HEK293T (cell line): ENCODE data around the gene UBL4A.

Experiments
- ARNT ChIP-seq: fragments of 450-650 bp; IDR thresholded peaks from 2 replicates; pipeline ENCODE4 v1.6.1; 2017; ENCODE audit warnings: mild to moderate bottlenecking
- BHLHE40 ChIP-seq: fragments of 450-650 bp; IDR thresholded peaks from 2 replicates; pipeline ENCODE4 v1.6.1; 2016; ENCODE audit warnings: mild to moderate bottlenecking, moderate library complexity, borderline replicate concordance
- FOXA1 ChIP-seq: fragments of 450-650 bp; IDR thresholded peaks from 2 replicates; pipeline ENCODE4 v1.6.1; 2016; ENCODE audit warnings: mild to moderate bottlenecking
- FOXK2 ChIP-seq: fragments of 450-650 bp; IDR thresholded peaks from 2 replicates; pipeline ENCODE4 v1.6.1; 2016; ENCODE audit warnings: mild to moderate bottlenecking
- FOXM1 ChIP-seq: fragments of 450-650 bp; IDR thresholded peaks from 2 replicates; pipeline ENCODE4 v1.6.1; 2017; ENCODE audit warnings: mild to moderate bottlenecking, borderline replicate concordance
- LEF1 ChIP-seq: fragments of 450-650 bp; IDR thresholded peaks from 2 replicates; pipeline ENCODE4 v1.6.1; 2017; ENCODE audit warnings: mild to moderate bottlenecking, borderline replicate concordance
- SP1 ChIP-seq: fragments of 450-650 bp; IDR thresholded peaks from 2 replicates; pipeline ENCODE4 v1.6.1; 2017
- TARDBP ChIP-seq: fragments of 450-650 bp; IDR thresholded peaks from 2 replicates; pipeline ENCODE4 v1.6.1; 2016

DNA sequence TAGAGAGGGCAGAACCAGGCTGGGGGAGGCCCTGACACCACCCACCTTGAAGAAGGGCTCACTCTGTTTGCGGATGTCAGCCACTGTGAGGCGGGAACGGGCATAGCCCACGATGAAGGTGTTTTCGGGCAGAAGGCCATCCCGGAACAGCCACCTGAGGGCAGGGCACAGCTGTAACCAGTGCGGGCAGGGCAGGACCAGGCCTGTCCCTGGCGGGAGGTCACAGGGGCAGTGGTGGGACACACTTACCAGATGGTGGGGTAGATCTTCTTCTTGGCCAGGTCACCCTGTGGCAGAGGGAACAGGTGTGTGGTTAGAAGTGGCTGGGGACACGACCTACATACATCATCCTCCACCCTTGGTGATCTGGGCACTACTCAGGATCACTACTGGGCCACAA lies 49.5 kb upstream of the UBL4A start:
- TF ChIP-seq FOXK2 = no peak
- no peak for TF ChIP-seq FOXA1
- TF ChIP-seq BHLHE40 = no peak
- TF ChIP-seq TARDBP = no peak
- TF ChIP-seq LEF1 = no peak
- no peak for TF ChIP-seq ARNT
- no peak for TF ChIP-seq SP1
- TF ChIP-seq FOXM1 = no peak
